Measurements from ENCODE around the gene GCSAM. TPM values are rescaled to one million over a fixed set of nuclear protein-coding genes. Genes with fewer than 3 reads are reported as not detected.

Gene GCSAM
- total and polyA plus RNA-seq, 2 donors (not counting 1 experiment from before 2014, with no cell fraction given), result 14.9 to 24.6 TPM

DNA sequence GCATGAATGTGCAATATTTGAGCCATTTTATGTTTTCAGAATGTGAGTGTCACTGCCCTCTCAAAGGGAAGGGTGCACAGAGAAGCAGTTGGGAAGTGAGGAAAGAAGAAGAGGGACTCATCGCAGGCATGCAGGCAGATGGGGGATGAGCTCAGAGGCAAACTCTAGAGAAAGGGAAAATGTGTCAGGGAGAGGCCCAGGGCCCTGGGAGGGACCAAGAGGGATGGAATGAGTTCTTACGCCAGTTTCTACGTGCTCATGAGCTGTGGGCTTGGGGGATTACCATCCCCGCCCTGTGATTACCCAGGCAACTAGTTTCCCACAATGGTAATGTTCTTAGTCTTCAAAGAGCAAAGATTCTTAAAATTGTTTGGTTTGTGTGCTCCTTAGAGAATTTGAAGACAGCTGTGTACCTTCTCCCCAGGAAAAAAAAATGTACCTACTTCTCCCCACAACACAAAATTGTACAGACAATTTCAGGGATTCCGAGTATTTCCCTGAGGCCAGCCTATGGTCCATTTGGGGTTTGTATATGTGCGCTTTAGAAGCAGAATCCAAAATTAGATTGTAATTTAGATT is 17.8 kb downstream of the GCSAM start:
- peak overlapping the region; percentile 55 for H3K4me2 ChIP-seq (replicated peaks; ENCODE audit: low read depth, low read length, poor library complexity, severe bottlenecking)
- peak overlapping the region; percentile 31 for H2AFZ ChIP-seq (ENCODE audit: insufficient read depth, low read depth, low read length, poor library complexity, severe bottlenecking)
- H3K9me3 ChIP-seq (ENCODE audit: control extremely low read depth in 1 of 3, control insufficient read depth in 2 of 3, insufficient read depth in 1 of 3, low read length in 2 of 3), result no peaks in the 10 kb centered on the region
- Mint-ChIP-seq H3K4me3 (peak overlapping the region; percentile 56), H3K27me3 (no peaks in the 10 kb centered on the region), H3K4me1 (peaks cover 74% of the 10 kb centered on the region), H3K27ac (peak overlapping the region; percentile 91), H3K9me3 (ENCODE audit: insufficient read depth) (no peaks in the 10 kb centered on the region)
- peak overlapping the region; percentile 42 to 56 for H3K27ac ChIP-seq (ENCODE audit: low read length in 2 of 2)
- DNase-seq (peak; percentile 62), ATAC-seq (ENCODE audit: low read depth) (no peak)
- H3K9ac ChIP-seq (ENCODE audit: low read length), result peak overlapping the region; percentile 15
- no peak for TF ChIP-seq EZH2 (IDR thresholded peaks at IDR 0.05; ENCODE audit: borderline replicate concordance, insufficient read depth, low read depth, low read length, poor library complexity, severe bottlenecking)
- TF ChIP-seq, protein P1, sequence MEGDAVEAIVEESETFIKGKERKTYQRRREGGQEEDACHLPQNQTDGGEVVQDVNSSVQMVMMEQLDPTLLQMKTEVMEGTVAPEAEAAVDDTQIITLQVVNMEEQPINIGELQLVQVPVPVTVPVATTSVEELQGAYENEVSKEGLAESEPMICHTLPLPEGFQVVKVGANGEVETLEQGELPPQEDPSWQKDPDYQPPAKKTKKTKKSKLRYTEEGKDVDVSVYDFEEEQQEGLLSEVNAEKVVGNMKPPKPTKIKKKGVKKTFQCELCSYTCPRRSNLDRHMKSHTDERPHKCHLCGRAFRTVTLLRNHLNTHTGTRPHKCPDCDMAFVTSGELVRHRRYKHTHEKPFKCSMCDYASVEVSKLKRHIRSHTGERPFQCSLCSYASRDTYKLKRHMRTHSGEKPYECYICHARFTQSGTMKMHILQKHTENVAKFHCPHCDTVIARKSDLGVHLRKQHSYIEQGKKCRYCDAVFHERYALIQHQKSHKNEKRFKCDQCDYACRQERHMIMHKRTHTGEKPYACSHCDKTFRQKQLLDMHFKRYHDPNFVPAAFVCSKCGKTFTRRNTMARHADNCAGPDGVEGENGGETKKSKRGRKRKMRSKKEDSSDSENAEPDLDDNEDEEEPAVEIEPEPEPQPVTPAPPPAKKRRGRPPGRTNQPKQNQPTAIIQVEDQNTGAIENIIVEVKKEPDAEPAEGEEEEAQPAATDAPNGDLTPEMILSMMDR (IDR thresholded peaks at IDR 0.05), result no peak
- H3K4me3 ChIP-seq (ENCODE audit: control extremely low read depth in 1 of 5, extremely low read depth in 1 of 5, insufficient read depth in 1 of 5, low read depth in 2 of 5, low read length in 4 of 5), result peak overlapping the region in 1 of 5 experiments; percentile 4
- POLR2A ChIA-PET, result interaction anchor here (1.2 kb wide), 1 partner anchor 14 kb away, joined by 4 read pairs; no protein-coding TSS in a partner anchor
- H3K79me2 ChIP-seq (ENCODE audit: control insufficient read depth, insufficient read depth, low read length), result no peaks in the 10 kb centered on the region
- H3K27me3 ChIP-seq (replicated peaks in 1 of 4; ENCODE audit: control extremely low read depth in 1 of 4, control insufficient read depth in 3 of 4, insufficient read depth in 4 of 4, low read length in 3 of 4), result no peaks in the 10 kb centered on the region
- WGBS (ENCODE audit: insufficient coverage), result 67% methylated on average over 2 of the region's 6 CpGs
- H4K20me1 ChIP-seq (ENCODE audit: control insufficient read depth, insufficient read depth, low read length, poor library complexity, severe bottlenecking), result no peaks in the 10 kb centered on the region
- peaks cover 76 to 81% of the 10 kb centered on the region in 2 donors for H3K4me1 ChIP-seq (ENCODE audit: control insufficient read depth in 2 of 2, insufficient read depth in 2 of 2, low read length in 2 of 2)
- CTCF ChIA-PET, result interaction anchor here (0.8 to 3.5 kb wide), 7 partner anchors 12 to 418 kb away, joined by 3 to 26 read pairs (median 8); partner anchors contain the start of genes GCSAM and SLC9C1
- no peaks in the 10 kb centered on the region for H3K36me3 ChIP-seq (replicated peaks in 1 of 2; ENCODE audit: control extremely low read depth in 1 of 2, control insufficient read depth in 1 of 2, extremely low read depth in 1 of 2, insufficient read depth in 2 of 2, low read length in 1 of 2)
- intact Hi-C loops (cut with micrococcal nuclease), result no loop called here

DNA sequence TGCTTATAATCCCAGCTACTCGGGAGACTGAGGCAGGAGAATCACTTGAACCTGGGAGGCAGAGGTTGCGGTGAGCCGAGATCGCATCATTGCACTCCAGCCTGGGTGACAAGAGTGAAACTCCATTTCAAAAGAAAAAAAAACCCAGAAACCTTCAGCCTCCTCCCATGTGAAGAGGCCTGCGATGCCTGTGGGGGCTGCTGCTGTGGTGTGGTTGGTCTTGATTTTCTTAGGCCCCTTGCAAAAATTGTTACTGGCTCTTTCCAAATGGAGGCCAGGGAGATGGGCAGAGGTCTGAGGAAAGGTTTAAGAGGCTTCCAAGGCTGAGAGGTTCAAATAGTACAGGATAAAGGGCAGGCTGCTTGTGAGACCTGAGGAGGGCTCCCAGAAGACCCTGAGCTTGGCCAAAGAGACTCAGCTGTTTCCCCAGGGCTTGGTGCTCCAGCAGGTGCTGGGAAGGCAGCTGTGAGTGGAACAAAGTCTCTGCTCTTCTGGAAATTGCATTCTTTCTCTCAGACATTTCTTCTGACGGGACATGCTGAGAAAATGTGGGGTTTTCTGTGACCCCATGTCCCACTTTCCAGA is 18.4 kb downstream of the GCSAM start:
- no peaks in the 10 kb centered on the region for H4K20me1 ChIP-seq (ENCODE audit: control insufficient read depth, insufficient read depth, low read length, poor library complexity, severe bottlenecking)
- ChIA-PET POLR2A (interaction anchor here (1.0 to 1.2 kb wide), 2 partner anchors 14 to 182 kb away, joined by 4 to 5 read pairs; no protein-coding TSS in a partner anchor), CTCF (interaction anchor here (0.8 to 3.5 kb wide), 7 partner anchors 10 to 419 kb away, joined by 3 to 26 read pairs (median 8); partner anchors contain the start of genes GCSAM and SLC9C1)
- no peaks in the 10 kb centered on the region for H3K79me2 ChIP-seq (ENCODE audit: control insufficient read depth, insufficient read depth, low read length)
- H3K27me3 ChIP-seq (replicated peaks in 1 of 4; ENCODE audit: control extremely low read depth in 1 of 4, control insufficient read depth in 3 of 4, insufficient read depth in 4 of 4, low read length in 3 of 4), result no peaks in the 10 kb centered on the region
- peak overlapping the region; percentile 31 for H2AFZ ChIP-seq (ENCODE audit: insufficient read depth, low read depth, low read length, poor library complexity, severe bottlenecking)
- Mint-ChIP-seq H3K9me3 (ENCODE audit: insufficient read depth) (no peaks in the 10 kb centered on the region), H3K27me3 (no peaks in the 10 kb centered on the region), H3K4me3 (peak overlapping the region; percentile 58), H3K27ac (peak overlapping the region; percentile 91), H3K4me1 (peaks cover 68% of the 10 kb centered on the region)
- H3K9ac ChIP-seq (ENCODE audit: low read length), result peak overlapping the region; percentile 15
- ATAC-seq (ENCODE audit: low read depth), result no peak
- peaks cover 70 to 75% of the 10 kb centered on the region in 2 donors for H3K4me1 ChIP-seq (ENCODE audit: control insufficient read depth in 2 of 2, insufficient read depth in 2 of 2, low read length in 2 of 2)
- no peaks in the 10 kb centered on the region for H3K36me3 ChIP-seq (replicated peaks in 1 of 2; ENCODE audit: control extremely low read depth in 1 of 2, control insufficient read depth in 1 of 2, extremely low read depth in 1 of 2, insufficient read depth in 2 of 2, low read length in 1 of 2)
- 20% methylated on average over 1 of the region's 6 CpGs for WGBS (ENCODE audit: insufficient coverage)
- intact Hi-C loops (cut with micrococcal nuclease), result loop anchor here (1.0 to 5.0 kb wide), 3 partner anchors 53 to 447 kb away; partner anchors contain the start of gene ATG3
- H3K4me3 ChIP-seq (ENCODE audit: control extremely low read depth in 1 of 5, extremely low read depth in 1 of 5, insufficient read depth in 1 of 5, low read depth in 2 of 5, low read length in 4 of 5), result peak overlapping the region in 1 of 5 experiments; percentile 4
- H3K27ac ChIP-seq (ENCODE audit: low read length in 2 of 2), result peak overlapping the region; percentile 42 to 56
- peak; percentile 45 for DNase-seq
- no peaks in the 10 kb centered on the region for H3K9me3 ChIP-seq (ENCODE audit: control extremely low read depth in 1 of 3, control insufficient read depth in 2 of 3, insufficient read depth in 1 of 3, low read length in 2 of 3)
- peak overlapping the region; percentile 55 for H3K4me2 ChIP-seq (replicated peaks; ENCODE audit: low read depth, low read length, poor library complexity, severe bottlenecking)
- TF ChIP-seq EZH2 (IDR thresholded peaks at IDR 0.05; ENCODE audit: borderline replicate concordance, insufficient read depth, low read depth, low read length, poor library complexity, severe bottlenecking), result no peak
- TF ChIP-seq, protein P1 (IDR thresholded peaks at IDR 0.05), result no peak

Measured in B cell (primary cell).